ENCODE measurements around the gene CBL. TPM values are rescaled to one million over a fixed set of nuclear protein-coding genes. Genes with fewer than 3 reads are reported as not detected.

CBL gene
- total RNA-seq, 1 experiment from 2014 or later, result 52.7 TPM

GRCh38 chr11:119332111-119332765 lies 126.1 kb downstream of the CBL start:
- H3K27me3 ChIP-seq (replicated peaks; ENCODE audit: control insufficient read depth, insufficient read depth, low read length), result no peaks in the 10 kb centered on the region
- H3K9me3 Mint-ChIP-seq (ENCODE audit: unreplicated experiment), result no peaks in the 10 kb centered on the region
- peak overlapping the region; percentile 82 for H3K4me3 Mint-ChIP-seq (ENCODE audit: unreplicated experiment)
- TF ChIP-seq, protein P1, sequence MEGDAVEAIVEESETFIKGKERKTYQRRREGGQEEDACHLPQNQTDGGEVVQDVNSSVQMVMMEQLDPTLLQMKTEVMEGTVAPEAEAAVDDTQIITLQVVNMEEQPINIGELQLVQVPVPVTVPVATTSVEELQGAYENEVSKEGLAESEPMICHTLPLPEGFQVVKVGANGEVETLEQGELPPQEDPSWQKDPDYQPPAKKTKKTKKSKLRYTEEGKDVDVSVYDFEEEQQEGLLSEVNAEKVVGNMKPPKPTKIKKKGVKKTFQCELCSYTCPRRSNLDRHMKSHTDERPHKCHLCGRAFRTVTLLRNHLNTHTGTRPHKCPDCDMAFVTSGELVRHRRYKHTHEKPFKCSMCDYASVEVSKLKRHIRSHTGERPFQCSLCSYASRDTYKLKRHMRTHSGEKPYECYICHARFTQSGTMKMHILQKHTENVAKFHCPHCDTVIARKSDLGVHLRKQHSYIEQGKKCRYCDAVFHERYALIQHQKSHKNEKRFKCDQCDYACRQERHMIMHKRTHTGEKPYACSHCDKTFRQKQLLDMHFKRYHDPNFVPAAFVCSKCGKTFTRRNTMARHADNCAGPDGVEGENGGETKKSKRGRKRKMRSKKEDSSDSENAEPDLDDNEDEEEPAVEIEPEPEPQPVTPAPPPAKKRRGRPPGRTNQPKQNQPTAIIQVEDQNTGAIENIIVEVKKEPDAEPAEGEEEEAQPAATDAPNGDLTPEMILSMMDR (IDR thresholded peaks at IDR 0.05; ENCODE audit: insufficient read depth in 1 of 2, low read depth in 1 of 2, low read length in 1 of 2, severe bottlenecking in 1 of 2, unreplicated experiment in 1 of 2), result no peak
- BruUV-seq (replicated peaks), result no TSS peak
- CTCF ChIA-PET, result no interaction called here
- H3K9me3 ChIP-seq, result no peaks in the 10 kb centered on the region
- POLR2A ChIA-PET, result no interaction called here
- peaks cover 17% of the 10 kb centered on the region for H3K36me3 Mint-ChIP-seq (ENCODE audit: insufficient read depth, unreplicated experiment)
- H3K4me1 ChIP-seq, result peaks cover 9% of the 10 kb centered on the region
- peaks cover 8% of the 10 kb centered on the region for H3K4me1 Mint-ChIP-seq (ENCODE audit: low read depth, unreplicated experiment)
- H3K36me3 ChIP-seq (ENCODE audit: control insufficient read depth, insufficient read depth, low read length), result peaks cover 3% of the 10 kb centered on the region; the same call in 1 of the 2 replicates
- peak overlapping the region; percentile 99 for H3K27ac Mint-ChIP-seq (ENCODE audit: unreplicated experiment)
- H3K4me3 ChIP-seq (ENCODE audit: low read depth, low read length), result no peak overlapping the region
- intact Hi-C loops (cut with micrococcal nuclease; ENCODE audit: unreplicated experiment), result no loop called here
- H3K27me3 Mint-ChIP-seq (ENCODE audit: insufficient read depth, unreplicated experiment), result peaks cover 4% of the 10 kb centered on the region
- no peak for DNase-seq

DNA sequence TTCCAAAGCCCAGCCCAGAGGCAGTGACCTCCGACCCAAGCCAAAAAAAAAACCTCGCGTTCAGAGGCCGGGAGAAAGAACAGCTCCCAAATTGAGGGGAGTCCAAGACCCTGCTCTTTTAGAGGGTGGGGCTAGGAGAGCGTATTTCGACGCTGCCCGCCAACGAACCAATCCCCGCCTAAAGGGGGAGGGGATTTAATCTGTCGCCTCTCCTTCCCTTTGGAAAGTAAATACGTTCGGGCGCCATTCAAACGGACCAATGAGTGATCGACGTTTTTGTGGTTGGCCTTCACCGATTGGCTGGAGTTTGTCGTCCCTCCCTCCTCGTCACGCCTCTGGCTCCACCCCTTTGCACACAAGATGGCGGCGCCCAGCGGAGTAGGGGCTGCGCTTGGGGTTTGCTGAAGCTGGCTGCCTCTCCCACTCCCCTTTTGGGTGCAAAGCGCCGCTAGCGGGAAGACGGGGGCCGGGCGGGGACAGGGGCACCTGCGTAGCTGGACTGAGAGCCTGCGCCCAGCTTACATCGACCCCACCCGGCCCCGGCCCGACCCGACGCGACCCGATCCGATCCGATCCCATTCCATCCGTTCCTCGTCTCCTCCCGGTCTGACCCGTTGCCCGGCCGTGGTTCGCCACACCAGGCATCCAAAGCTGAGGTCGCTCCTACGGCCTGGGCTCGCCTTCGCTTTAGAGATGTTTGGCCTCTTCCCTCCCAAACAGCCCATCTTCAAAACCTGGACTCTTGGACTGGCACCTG lies 128.2 kb downstream of the CBL start, which contains the start of gene RNF26:
Gene RNF26, plus strand, starts transcription at position 354 of the 757 bp plus-strand sequence. CDS start 596 bp downstream, outside the sequence.
- intact Hi-C loops (cut with micrococcal nuclease; ENCODE audit: unreplicated experiment), result loop anchor here (1.0 kb wide), 2 partner anchors 13 to 27 kb away; no protein-coding TSS in a partner anchor
- CTCF ChIA-PET, result interaction anchor here (0.5 to 1.3 kb wide), 9 partner anchors 11 to 213 kb away, joined by 3 to 14 read pairs (median 3); partner anchors contain the start of genes CBL, HINFP and USP2
- H3K4me1 Mint-ChIP-seq (ENCODE audit: low read depth, unreplicated experiment), result peaks cover 29% of the 10 kb centered on the region

More for the DNA sequence above, 128.2 kb downstream of the CBL start, which contains the start of gene RNF26:
- Histone ChIP-seq H3K4me1 (peaks cover 28% of the 10 kb centered on the region), H3K9me3 (no peaks in the 10 kb centered on the region), H3K36me3 (ENCODE audit: control insufficient read depth, insufficient read depth, low read length) (peaks cover 3% of the 10 kb centered on the region; the same call in 1 of the 2 replicates), H3K27me3 (replicated peaks; ENCODE audit: control insufficient read depth, insufficient read depth, low read length) (no peaks in the 10 kb centered on the region; the same call in 1 of the 2 replicates), H3K4me3 (ENCODE audit: low read depth, low read length) (peak within 1 kb of the TSS; percentile 77)
- H3K9me3 Mint-ChIP-seq (ENCODE audit: unreplicated experiment), result no peaks in the 10 kb centered on the region
- H3K4me3 Mint-ChIP-seq (ENCODE audit: unreplicated experiment), result peak within 1 kb of the TSS; percentile 82
- DNase-seq, result peak; percentile 99
- BruUV-seq (replicated peaks), result no TSS peak
- peaks cover 4% of the 10 kb centered on the region for H3K27me3 Mint-ChIP-seq (ENCODE audit: insufficient read depth, unreplicated experiment)
- H3K36me3 Mint-ChIP-seq (ENCODE audit: insufficient read depth, unreplicated experiment), result peaks cover 22% of the 10 kb centered on the region
- TF ChIP-seq, protein P1 (IDR thresholded peaks at IDR 0.05; ENCODE audit: insufficient read depth in 1 of 2, low read depth in 1 of 2, low read length in 1 of 2, severe bottlenecking in 1 of 2, unreplicated experiment in 1 of 2), result no peak
- H3K27ac Mint-ChIP-seq (ENCODE audit: unreplicated experiment), result peak within 1 kb of the TSS; percentile 99
- POLR2A ChIA-PET, result interaction anchor here (0.5 to 1.3 kb wide), 6 partner anchors 24 to 50 kb away, joined by 3 to 15 read pairs (median 6); partner anchors contain the start of gene USP2
